K562 (cell line): ENCODE data around the gene SAMM50. TPM values are rescaled to one million over a fixed set of nuclear protein-coding genes. Genes with fewer than 3 reads are reported as not detected.
A peak's percentile ranks its signal among the peaks of the same experiment; 100 is the strongest.

Experiments
- ATAC-seq: fragments of 200-7000 bp; cut with Tn5 transposase; 3 replicates; pipeline ENCODE4 v1.9.1; 2020; ENCODE audit warnings: moderate library complexity
- BruUV-seq: library from RNA; stranded (reverse); fragments of 400-500 nt; replicated peaks from 2 replicates; lab custom pipeline; 2021; lab: Mats Ljungman, UMichigan
- CTCF ChIA-PET: fragments of 300-600 bp; formaldehyde crosslinking; extraction: SDS; loops from one replicate; lab custom pipeline; 2021; ENCODE audit warnings: low intra/inter-chr PET ratio; lab: Yijun Ruan, JAX
- POLR2A ChIA-PET: fragments of 300-600, 350-650 bp; sonication (Branson Sonifier 250); formaldehyde crosslinking; extraction: SDS; loops from one replicate; lab custom pipeline; 2021; ENCODE audit warnings: antibody characterized with exemption, inconsistent platforms; lab: Yijun Ruan, JAX
- DNase-seq, 4 experiments: peaks; one replicate each; pipeline versions ENCODE4 v3.0.0 to v3.0.0-alpha.2; 2011 to 2018; ENCODE audit warnings: low spot score in 3 of 4, mixed read lengths in 3 of 4; ENCODE audit errors: extremely low read depth in 1 of 4
- FAIRE-seq: peaks from 2 replicates; lab custom pipeline; 2011; peaks lifted over from hg19 to GRCh38; lab: Jason Lieb, UNC
- H2AFZ ChIP-seq: 2 replicates; pipeline ENCODE4 v1.6.0; 2011; ENCODE audit warnings: low read depth, low read length, control low read depth, inconsistent platforms
- H3K27ac ChIP-seq: fragments of 200-600 bp; 3 replicates; pipeline ENCODE4 v1.8.0; 2011; ENCODE audit warnings: low read depth, mild to moderate bottlenecking, control low read depth, inconsistent platforms, low read length, moderate library complexity, mixed read lengths; ENCODE audit errors: extremely low read depth
- H3K27me3 ChIP-seq, 2 experiments: fragments of 300-600 bp in 1 of 2; 2 replicates in 1 of 2; 3 replicates in 1 of 2; pipeline versions ENCODE4 v1.6.0 to v1.8.0; 2011; ENCODE audit warnings: inconsistent platforms in 2 of 2, low read length in 2 of 2, mild to moderate bottlenecking in 1 of 2, mixed read lengths in 1 of 2, moderate library complexity in 1 of 2; ENCODE audit not compliant: control insufficient read depth in 2 of 2, insufficient read depth in 2 of 2
- H3K36me3 ChIP-seq: fragments of 300-600 bp; 3 replicates; pipeline ENCODE4 v1.8.0; 2011; ENCODE audit warnings: mild to moderate bottlenecking, low read length, inconsistent platforms; ENCODE audit not compliant: control insufficient read depth, insufficient read depth
- H3K4me1 ChIP-seq, 2 experiments: fragments of 200-600 bp in 1 of 2; replicated peaks in 1 of 2; 2 replicates in 1 of 2; 3 replicates in 1 of 2; pipeline versions ENCODE4 v1.5.1 to v1.8.0; 2011; ENCODE audit warnings: inconsistent platforms in 2 of 2, low read length in 2 of 2, mild to moderate bottlenecking in 1 of 2, mixed read lengths in 1 of 2, moderate library complexity in 1 of 2; ENCODE audit not compliant: control insufficient read depth in 2 of 2, insufficient read depth in 2 of 2
- H3K4me2 ChIP-seq: 2 replicates; pipeline ENCODE4 v1.6.1; 2011; ENCODE audit warnings: low read length, control low read depth, inconsistent platforms, mixed read lengths; ENCODE audit not compliant: insufficient read depth
- H3K4me3 ChIP-seq: fragments of 200-600 bp; sonication (generic), shearing (Covaris generic); 2 replicates; pipeline ENCODE4 v1.5.1; 2016; ENCODE audit warnings: control low read depth, inconsistent platforms
- H3K79me2 ChIP-seq: fragments of 200-600 bp; 3 replicates; pipeline ENCODE4 v1.8.0; 2011; ENCODE audit warnings: low read length, inconsistent platforms; ENCODE audit not compliant: control insufficient read depth, insufficient read depth
- H3K9ac ChIP-seq, 2 experiments: 2 replicates each; pipeline versions ENCODE4 v1.6.0 to v1.6.1; 2011; ENCODE audit warnings: low read depth in 2 of 2, low read length in 2 of 2, control low read depth in 1 of 2, inconsistent platforms in 1 of 2, mild to moderate bottlenecking in 1 of 2, mixed read lengths in 1 of 2; ENCODE audit not compliant: insufficient read depth in 1 of 2
- H3K9me1 ChIP-seq: one replicate; pipeline ENCODE4 v1.6.0; 2011; ENCODE audit warnings: inconsistent platforms, mild to moderate bottlenecking, low read length, moderate library complexity; ENCODE audit not compliant: control insufficient read depth, insufficient read depth
- H3K9me3 ChIP-seq: replicated peaks from 2 replicates; pipeline ENCODE4 v1.5.1; 2011; ENCODE audit warnings: low read depth, low read length, inconsistent platforms; ENCODE audit not compliant: control insufficient read depth, insufficient read depth
- H4K20me1 ChIP-seq: replicated peaks from 2 replicates; pipeline ENCODE4 v1.6.1; 2011; ENCODE audit warnings: low read length, inconsistent platforms, mixed read lengths; ENCODE audit not compliant: control insufficient read depth, insufficient read depth
- ARID2 ChIP-seq: fragments of 450-650 bp; IDR thresholded peaks from 2 replicates; pipeline ENCODE4 v1.6.1; 2017; ENCODE audit warnings: antibody characterized with exemption, mild to moderate bottlenecking
- BRD9 ChIP-seq: fragments of 450-650 bp; IDR thresholded peaks from 2 replicates; pipeline ENCODE4 v1.6.1; 2018; ENCODE audit warnings: low read depth; ENCODE audit not compliant: partially characterized antibody
- KAT8 ChIP-seq: fragments of 450-650 bp; IDR thresholded peaks from 2 replicates; pipeline ENCODE4 v1.6.1; 2016; ENCODE audit warnings: low read depth, mild to moderate bottlenecking
- MLX ChIP-seq, 2 experiments: fragments of 450-650 bp in 1 of 2; sonication (generic) in 1 of 2; formaldehyde crosslinking; conservative IDR thresholded peaks; 2 replicates each; pipeline versions ENCODE4 v1.4.0 to v1.8.1; 2020 to 2022; ENCODE audit warnings: mild to moderate bottlenecking in 1 of 2, missing genetic modification reagents in 1 of 2
- PHF8 ChIP-seq: fragments of 200-600 bp; sonication (generic); IDR thresholded peaks from 2 replicates; pipeline ENCODE4 v1.6.1; 2012; ENCODE audit warnings: mixed run types, mild to moderate bottlenecking, inconsistent platforms, low read length, moderate library complexity, borderline replicate concordance
- SMARCE1 ChIP-seq: fragments of 450-650 bp; IDR thresholded peaks from 2 replicates; pipeline ENCODE4 v1.7.1; 2016; ENCODE audit warnings: mild to moderate bottlenecking
- SMC3 ChIP-seq: conservative IDR thresholded peaks from 2 replicates; pipeline ENCODE4 v1.6.1; 2011; ENCODE audit warnings: low read depth, low read length, improper control_type of control experiment; ENCODE audit not compliant: insufficient read depth
- SNIP1 ChIP-seq: fragments of 450-650 bp; IDR thresholded peaks from 2 replicates; pipeline ENCODE4 v1.7.1; 2017; ENCODE audit warnings: low read depth, mild to moderate bottlenecking
- SRSF1 ChIP-seq: fragments of 200-400 bp; formaldehyde crosslinking; IDR thresholded peaks from 2 replicates; pipeline ENCODE4 v1.6.1; 2017; ENCODE audit warnings: mild to moderate bottlenecking, low read depth, low read length, moderate library complexity
- STAG1 ChIP-seq: sonication (generic); formaldehyde crosslinking; IDR thresholded peaks from 2 replicates; pipeline ENCODE4 v1.5.0; 2020; ENCODE audit warnings: missing genetic modification reagents, borderline replicate concordance
- YY1 ChIP-seq, 3 experiments: IDR thresholded peaks; 2 replicates each; pipeline ENCODE4 v1.6.1; 2011; ENCODE audit warnings: low read length in 2 of 3, mild to moderate bottlenecking in 2 of 3, moderate library complexity in 2 of 3, borderline replicate concordance in 1 of 3, control low read depth in 1 of 3, low read depth in 1 of 3; ENCODE audit not compliant: insufficient read depth in 3 of 3, insufficient replicate concordance in 2 of 3, control insufficient read depth in 1 of 3, insufficient read length in 1 of 3; ENCODE audit errors: extremely low read depth in 1 of 3
- ZNF780A ChIP-seq: fragments of 250-450 bp; sonication (Bioruptor Pico); IDR thresholded peaks from 2 replicates; pipeline ENCODE4 v1.5.0; 2021; ENCODE audit warnings: mild to moderate bottlenecking
- WGBS: fragments of 100-300 bp; shearing (Covaris generic); methylation state at CpG from one replicate; pipeline ENCODE4 v1.1.6; 2016; ENCODE audit warnings: low coverage, mixed read lengths; ENCODE audit not compliant: insufficient coverage; ENCODE audit errors: missing lambda C conversion rate; 5-methylcytosine and 5-hydroxymethylcytosine counted together
- in situ Hi-C: fragments of 300-500 bp; cut with MboI; formaldehyde crosslinking; loops from 4 replicates; pipeline ENCODE4 v1.15.0; 2018; ENCODE audit warnings: inconsistent platforms, mixed read lengths
- intact Hi-C: fragments of 100-400 bp; cut with micrococcal nuclease; formaldehyde crosslinking; loops from 2 replicates; pipeline ENCODE4 v1.14.2; 2022
- polyA plus RNA-seq, 8 experiments: library from polyadenylated mRNA; depleted of rRNA in 4 of 8; stranded (reverse) in 5 of 8; unstranded in 3 of 8; fragments of >200 nt; fragmentation: Nextera tagmentation in 2 of 8; fragmentation: Illumina TruSeq in 1 of 8; extraction: Ambion mirVana in 2 of 8; extraction: Trizol in 1 of 8; gene quantifications; 2 replicates each; pipeline versions ENCODE4 v1.2.1 to v1.2.3, GENCODE V29; 2011 to 2014; ENCODE audit warnings: inconsistent platforms in 1 of 8, missing spikeins in 1 of 8
- total RNA-seq, 7 experiments: library from RNA; depleted of rRNA in 6 of 7; stranded (reverse); fragments of >200 nt in 6 of 7; fragmentation: Illumina TruSeq in 2 of 7; extraction: Trizol in 2 of 7; gene quantifications; 2 replicates each; pipeline versions ENCODE4 v1.2.1 to v1.2.3, GENCODE V29; 2011 to 2021; ENCODE audit warnings: low replicate concordance in 1 of 7
- TF ChIP-seq, protein P1 (sequence below): IDR thresholded peaks from 3 replicates; pipeline ENCODE4 v1.6.1; 2011; ENCODE audit warnings: borderline replicate concordance, mild to moderate bottlenecking; ENCODE audit not compliant: insufficient read length, insufficient read depth
- TF ChIP-seq, protein P2 (sequence below): fragments of 250-450 bp; sonication (Bioruptor Pico); IDR thresholded peaks from 2 replicates; pipeline ENCODE4 v1.9.0; 2021; ENCODE audit warnings: mild to moderate bottlenecking

SAMM50 gene
- total and polyA plus RNA-seq, 9 of the 15 experiments (the other 6 are each of a cell fraction or from before 2014, with no cell fraction given): 14.6 to 49.3 (median 38.1) TPM

DNA sequence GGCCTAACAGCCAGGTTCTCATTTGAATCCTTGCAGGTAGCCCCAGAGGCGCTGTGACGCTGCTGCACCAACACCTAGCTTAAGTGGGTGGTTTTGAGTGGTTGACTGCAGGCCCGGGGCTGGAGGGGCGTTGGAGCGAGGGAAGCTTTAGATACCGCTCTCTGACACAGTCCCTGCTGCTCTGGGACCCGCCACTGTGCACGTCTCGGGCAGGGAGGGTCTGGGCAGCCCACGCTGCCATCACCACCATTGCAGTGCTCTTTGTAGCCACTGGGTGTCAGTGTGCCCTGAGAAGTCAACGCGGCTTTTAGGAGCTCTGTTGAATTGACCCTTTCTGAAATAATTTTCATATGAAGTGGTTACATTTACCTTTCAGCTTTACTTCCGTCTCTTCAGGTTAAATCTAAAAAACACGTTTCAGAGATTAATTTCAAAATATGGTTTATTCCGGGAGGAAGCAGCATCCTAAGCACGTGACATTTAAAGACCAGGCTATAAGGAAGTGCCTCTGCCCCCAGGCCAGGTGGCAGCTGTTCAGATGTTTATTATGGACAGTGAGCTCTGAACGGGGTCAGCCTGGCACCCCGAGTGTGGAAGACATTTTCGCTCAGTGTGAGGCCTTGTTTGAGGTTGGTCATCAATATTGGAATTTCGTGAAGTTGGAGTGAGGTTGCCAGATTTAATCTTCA is 38.0 kb downstream of the SAMM50 start:
- peaks cover 10% of the 10 kb centered on the region; the same call in 1 of the 2 replicates for H4K20me1 ChIP-seq
- no peaks in the 10 kb centered on the region for H3K27me3 ChIP-seq
- POLR2A ChIA-PET: interaction anchor here (0.6 to 1.2 kb wide), 4 partner anchors 9 to 156 kb away, joined by 3 to 8 read pairs (median 4); no protein-coding TSS in a partner anchor
- no peak overlapping the region for H3K27ac ChIP-seq
- in situ Hi-C loops: no loop called here
- H3K9me1 ChIP-seq: no peaks in the 10 kb centered on the region
- WGBS: 38% methylated on average over 18 of the region's 20 CpGs
- H3K4me2 ChIP-seq: no peak overlapping the region
- peaks cover 0 to 7% of the 10 kb centered on the region in 2 experiments; a peak in 1 of 5 replicates for H3K4me1 ChIP-seq
- no peak overlapping the region for H3K9ac ChIP-seq
- peak; percentile 79 for FAIRE-seq
- CTCF ChIA-PET: interaction anchor here (0.6 to 2.1 kb wide), 4 partner anchors 88 to 631 kb away, joined by 3 to 20 read pairs (median 6); no protein-coding TSS in a partner anchor
- H2AFZ ChIP-seq: no peak overlapping the region
- BruUV-seq: no TSS peak
- H3K4me3 ChIP-seq: no peak overlapping the region
- intact Hi-C loops: loop anchor here (1.0 to 10.0 kb wide), 2 partner anchors 92 to 632 kb away; no protein-coding TSS in a partner anchor
- peak; percentile 56 to 59 (median 57) for DNase-seq
- H3K36me3 ChIP-seq: peaks cover 75% of the 10 kb centered on the region; the same call in 2 of the 3 replicates
- no peaks in the 10 kb centered on the region for H3K9me3 ChIP-seq
- no peaks in the 10 kb centered on the region for H3K79me2 ChIP-seq
- peak; percentile 88 for ATAC-seq
- TF ChIP-seq, protein P1, sequence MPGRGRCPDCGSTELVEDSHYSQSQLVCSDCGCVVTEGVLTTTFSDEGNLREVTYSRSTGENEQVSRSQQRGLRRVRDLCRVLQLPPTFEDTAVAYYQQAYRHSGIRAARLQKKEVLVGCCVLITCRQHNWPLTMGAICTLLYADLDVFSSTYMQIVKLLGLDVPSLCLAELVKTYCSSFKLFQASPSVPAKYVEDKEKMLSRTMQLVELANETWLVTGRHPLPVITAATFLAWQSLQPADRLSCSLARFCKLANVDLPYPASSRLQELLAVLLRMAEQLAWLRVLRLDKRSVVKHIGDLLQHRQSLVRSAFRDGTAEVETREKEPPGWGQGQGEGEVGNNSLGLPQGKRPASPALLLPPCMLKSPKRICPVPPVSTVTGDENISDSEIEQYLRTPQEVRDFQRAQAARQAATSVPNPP: no peak
- TF ChIP-seq, protein P2, sequence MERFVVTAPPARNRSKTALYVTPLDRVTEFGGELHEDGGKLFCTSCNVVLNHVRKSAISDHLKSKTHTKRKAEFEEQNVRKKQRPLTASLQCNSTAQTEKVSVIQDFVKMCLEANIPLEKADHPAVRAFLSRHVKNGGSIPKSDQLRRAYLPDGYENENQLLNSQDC (CRISPR knock-in tag): no peak
- no peak for TF ChIP-seq SNIP1
- TF ChIP-seq SRSF1: no peak
- no peak for TF ChIP-seq SMARCE1
- TF ChIP-seq BRD9: no peak
- no peak for TF ChIP-seq ARID2
- peak in 1 of 3 experiments; percentile 55 for TF ChIP-seq YY1 (IDR thresholded peaks at IDR 0.05; ENCODE audit: borderline replicate concordance in 1 of 3, control insufficient read depth in 1 of 3, extremely low read depth in 1 of 3, insufficient read depth in 3 of 3, insufficient read length in 1 of 3, insufficient replicate concordance in 2 of 3, low read depth in 1 of 3, low read length in 2 of 3)
- no peak for TF ChIP-seq KAT8
- TF ChIP-seq STAG1: peak; percentile 73; the same call in 1 of the 2 replicates
- no peak for TF ChIP-seq PHF8
- peak; percentile 74 for TF ChIP-seq SMC3
- TF ChIP-seq MLX (CRISPR knock-in tag; conservative IDR thresholded peaks at IDR 0.05): no peak
- TF ChIP-seq ZNF780A (CRISPR knock-in tag): no peak
